Renal cortex interstitium (tissue), 11 donors: Measurements from ENCODE around the gene OLIG3. TPM values are rescaled to one million over a fixed set of nuclear protein-coding genes. Genes with fewer than 3 reads are reported as not detected.

Experiments
- DNase-seq, 11 donors: peaks; one replicate each; pipeline ENCODE4 v3.0.0-alpha.2; 2013; ENCODE audit warnings: low read depth in 9 of 11, low spot score in 4 of 11; ENCODE audit errors: extremely low read depth in 1 of 11
- polyA plus RNA-seq, 3 donors: library from polyadenylated mRNA; unstranded; fragments of 120-200 nt; gene quantifications; one replicate each; pipeline ENCODE4 v1.2.1, GENCODE V29; 2013; ENCODE audit not compliant: insufficient read length in 3 of 3

OLIG3 gene
- polyA plus RNA-seq, 3 donors, result not detected

- no peak for DNase-seq
Observed at GRCh38 chr6:137497721-137498463, 3.7 kb upstream of the OLIG3 start.

- DNase-seq, result no peak
Observed at GRCh38 chr6:137496909-137497720, 2.9 kb upstream of the OLIG3 start.

- no peak for DNase-seq
Observed at GRCh38 chr6:137496368-137496767, 2.2 kb upstream of the OLIG3 start.

DNA sequence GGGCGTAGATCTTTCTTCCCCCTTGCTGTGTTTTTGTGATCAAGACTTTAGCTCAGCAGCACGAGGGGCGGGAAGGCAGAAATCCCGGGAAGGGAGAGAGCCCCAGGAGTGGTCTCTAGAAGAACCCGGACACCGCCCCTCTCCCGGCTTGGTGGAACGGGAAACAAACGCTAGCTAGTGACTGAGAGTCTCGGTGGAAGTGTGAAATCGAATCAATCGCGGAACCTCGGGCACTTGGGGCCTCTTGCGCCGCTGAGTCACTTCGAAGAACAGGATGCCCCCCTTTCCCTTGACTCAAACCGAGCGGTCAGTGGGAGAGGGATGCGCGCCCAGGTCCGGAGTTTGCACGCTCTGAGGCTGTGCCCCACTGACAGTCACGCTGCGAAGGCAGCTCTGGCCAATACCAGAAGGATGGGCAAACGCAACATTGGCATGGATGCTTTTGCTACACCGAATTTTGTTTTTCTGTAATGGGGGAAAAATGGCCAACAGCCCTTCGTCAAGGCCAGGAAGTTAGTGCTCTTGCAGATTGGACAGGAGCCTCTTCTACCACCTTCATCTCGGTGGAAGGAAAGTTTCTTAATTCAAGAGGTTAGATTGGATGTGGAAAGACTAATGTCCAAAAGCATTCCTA lies 1.6 kb upstream of the OLIG3 start:
- DNase-seq, result no peak

- DNase-seq, result no peak
Observed at GRCh38 chr6:137494988-137495702, 951 bp upstream of the OLIG3 start.

GRCh38 chr6:137493218-137494038 lies 766 bp downstream of the OLIG3 start:
- DNase-seq, result no peak

GRCh38 chr6:137492289-137493217 lies 1.6 kb downstream of the OLIG3 start:
- no peak for DNase-seq

DNA sequence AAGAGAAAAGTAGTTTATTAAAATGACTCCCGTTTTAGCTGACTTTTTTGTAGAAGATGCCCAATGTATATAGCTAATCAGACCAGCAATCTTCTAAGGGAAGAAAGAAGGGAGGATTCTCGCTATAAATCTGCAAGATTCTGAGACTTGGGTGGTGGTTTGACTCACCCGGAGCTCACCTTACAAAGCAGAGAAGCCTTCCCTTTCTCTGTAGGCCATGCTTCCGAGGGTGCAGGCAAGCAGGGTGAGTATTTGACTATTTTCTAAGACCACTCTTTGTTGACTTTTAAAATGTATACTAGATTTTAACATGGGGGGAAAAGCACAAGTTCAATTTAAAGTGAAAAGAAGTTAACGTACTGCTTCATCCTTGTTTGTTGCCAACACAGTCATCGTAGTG lies 2.7 kb downstream of the OLIG3 start:
- DNase-seq, result no peak

DNA sequence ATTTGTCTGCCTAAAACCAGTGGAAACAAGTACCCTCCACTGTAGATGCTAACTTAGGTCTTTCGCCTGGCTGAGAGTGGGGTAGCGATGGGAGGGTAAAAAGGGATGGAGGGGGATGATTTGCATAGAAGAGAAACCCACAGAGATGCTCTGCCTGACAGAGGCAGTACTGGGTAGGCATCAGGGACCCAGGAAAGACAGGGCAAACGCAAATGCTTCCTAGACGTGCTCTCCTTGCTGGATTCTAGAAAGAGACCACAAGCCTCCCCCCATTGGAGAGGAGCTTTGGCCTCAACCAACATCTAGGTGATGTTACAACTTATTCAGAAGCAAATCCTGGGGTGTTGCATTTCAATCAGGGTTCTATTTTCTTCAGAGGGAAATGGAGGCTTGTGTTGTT lies 3.2 kb downstream of the OLIG3 start:
- DNase-seq, result no peak

DNA sequence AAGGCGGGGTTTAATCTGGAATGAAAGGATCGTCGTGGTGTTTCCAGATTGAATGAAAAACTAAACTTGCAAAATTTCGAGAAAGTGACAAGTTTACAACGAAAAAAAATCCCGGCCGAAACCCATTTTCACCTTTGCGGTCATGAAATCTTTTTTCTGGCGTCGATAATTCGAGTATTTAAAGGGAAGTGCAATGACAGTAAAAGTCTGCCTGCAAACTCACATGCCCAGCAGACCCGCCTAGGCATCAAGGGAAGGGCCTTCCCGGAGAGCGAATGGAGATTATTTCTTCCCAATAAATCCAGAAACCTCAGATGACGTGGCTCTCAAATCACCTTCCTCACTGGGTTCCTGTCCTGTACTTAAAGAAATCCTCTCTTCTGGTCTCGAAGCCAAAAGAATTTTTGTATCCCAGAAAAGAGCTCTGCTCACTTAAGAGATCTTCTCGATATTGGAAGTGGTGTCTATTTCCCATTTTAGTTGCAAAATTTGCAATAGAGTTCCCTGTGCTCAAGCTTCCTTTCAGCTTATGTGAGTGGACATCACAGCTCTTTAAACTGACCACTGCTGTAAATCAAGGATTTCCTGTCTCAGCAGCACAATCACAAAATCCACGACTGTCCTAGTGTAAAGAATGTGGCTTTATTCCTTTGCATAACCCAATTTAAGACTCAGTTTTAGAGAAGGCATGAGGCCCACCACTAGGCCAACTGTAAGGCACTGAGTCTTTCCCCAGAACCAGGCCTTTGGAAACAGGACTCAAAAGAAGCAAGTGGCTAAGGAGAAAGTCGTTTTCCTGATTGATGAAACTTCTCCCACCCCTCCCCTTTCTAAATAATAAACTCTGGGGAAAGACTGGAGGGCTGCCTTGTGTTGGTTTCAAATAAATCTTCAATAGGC lies 3.9 kb downstream of the OLIG3 start:
- DNase-seq, result no peak

- DNase-seq, result no peak
Observed at GRCh38 chr6:137489046-137490005, 4.9 kb downstream of the OLIG3 start.

DNA sequence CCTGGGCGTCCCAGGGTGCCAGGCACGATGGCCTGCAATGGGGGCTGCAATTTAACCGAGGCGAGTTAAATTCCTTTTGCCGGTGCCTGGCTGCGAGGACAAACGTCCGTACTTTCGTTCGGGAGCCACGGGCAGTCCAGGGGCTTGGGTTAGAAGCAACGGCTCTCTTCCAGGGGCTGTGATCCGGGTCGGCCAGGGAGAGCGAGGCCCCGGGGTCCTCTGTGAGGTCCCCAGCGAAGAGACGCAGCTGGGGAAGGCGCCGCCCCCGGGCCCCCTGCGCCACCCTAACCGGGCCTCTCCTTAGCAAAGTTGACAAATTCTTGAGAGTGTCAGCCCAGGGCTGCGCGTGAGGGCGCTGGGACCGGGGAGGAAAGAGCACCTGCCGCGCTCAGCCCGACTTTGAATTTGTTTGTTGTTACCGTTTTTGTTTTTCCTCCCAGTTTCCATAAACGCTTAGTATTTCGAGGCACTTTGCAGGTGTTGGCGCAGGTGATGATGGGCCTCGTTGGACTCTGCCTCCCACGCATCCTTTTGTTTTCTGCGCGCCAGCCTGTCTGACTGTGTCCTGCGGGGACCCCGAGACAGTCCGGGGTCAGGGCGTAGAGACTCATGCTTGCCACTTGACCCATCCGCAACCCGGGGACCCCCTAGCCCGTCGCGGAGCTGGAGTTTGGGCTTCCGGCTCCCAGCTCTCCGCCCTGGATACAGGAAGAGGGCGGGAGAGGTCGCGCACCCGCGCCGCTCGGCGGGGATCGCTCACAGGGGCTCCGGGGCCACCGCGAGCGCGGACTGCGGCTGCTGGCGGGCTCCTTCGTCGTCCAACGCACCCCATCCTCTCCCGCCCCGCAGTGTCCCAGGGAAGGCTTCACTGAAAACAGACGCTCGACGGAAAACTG lies 5.8 kb downstream of the OLIG3 start:
- DNase-seq, result no peak

- DNase-seq, result no peak
Observed at GRCh38 chr6:137487869-137488149, 6.4 kb downstream of the OLIG3 start.

- no peak for DNase-seq
Observed at GRCh38 chr6:137487181-137487868, 6.9 kb downstream of the OLIG3 start.
